Measurements from ENCODE around the gene CAPSL.
"Not testable (repeated sequence)": the region's sequence is repeated elsewhere in the genome, so short reads cannot be mapped to it uniquely, and the experiment has no call there.

Gene CAPSL

GRCh38 chr5:35938568-35939227 is at the start of gene CAPSL:
Gene CAPSL (minus strand): TSS chr5:35938622. CDS start chr5:35921120, 17,502 bp downstream.
- DNase-seq: peak; percentile 14

- no peak for DNase-seq
These were observed 49.4 kb upstream of the CAPSL start for GRCh38 chr5:35987776-35988175.

GRCh38 chr5:35979715-35980114 is 41.3 kb upstream of the CAPSL start:
- DNase-seq: no peak

GRCh38 chr5:35976859-35977258 is 38.4 kb upstream of the CAPSL start:
- DNase-seq: not testable (repeated sequence)

- DNase-seq: no peak
These were observed 36.1 kb upstream of the CAPSL start for GRCh38 chr5:35974570-35974969.

- DNase-seq: no peak
These were observed 33.4 kb upstream of the CAPSL start for GRCh38 chr5:35971878-35972210.

- DNase-seq: no peak
These were observed 32.9 kb upstream of the CAPSL start for GRCh38 chr5:35971186-35971877.

GRCh38 chr5:35963381-35963843 is 25.0 kb upstream of the CAPSL start:
- DNase-seq: peak; percentile 14

- no peak for DNase-seq
These were observed 21.9 kb upstream of the CAPSL start for GRCh38 chr5:35960328-35960727.

GRCh38 chr5:35956429-35956828 is 18.0 kb upstream of the CAPSL start:
- no peak for DNase-seq

GRCh38 chr5:35954175-35954574 is 15.8 kb upstream of the CAPSL start:
- DNase-seq: no peak

GRCh38 chr5:35947085-35947484 is 8.7 kb upstream of the CAPSL start:
- DNase-seq: no peak

- no peak for DNase-seq
These were observed 1.2 kb upstream of the CAPSL start for GRCh38 chr5:35939639-35940038.

- peak; percentile 49 for DNase-seq
These were observed 11.9 kb downstream of the CAPSL start for GRCh38 chr5:35926389-35927051.

GRCh38 chr5:35924950-35925722 is 13.3 kb downstream of the CAPSL start:
- peak; percentile 86 for DNase-seq

- peak; percentile 74 for DNase-seq
These were observed 14.1 kb downstream of the CAPSL start for GRCh38 chr5:35924122-35924949.

- DNase-seq: no peak
These were observed 16.0 kb downstream of the CAPSL start for GRCh38 chr5:35922468-35922867.

GRCh38 chr5:35921930-35922329 is 16.5 kb downstream of the CAPSL start:
- DNase-seq: no peak

- no peak for DNase-seq
These were observed 17.5 kb downstream of the CAPSL start for GRCh38 chr5:35920890-35921289.

- peak; percentile 96 for DNase-seq
These were observed 19.2 kb downstream of the CAPSL start for GRCh38 chr5:35919191-35919590.

- DNase-seq: no peak
These were observed 29.6 kb downstream of the CAPSL start for GRCh38 chr5:35908814-35909213.

GRCh38 chr5:35908228-35908627 is 30.2 kb downstream of the CAPSL start:
- no peak for DNase-seq

All from HCEC 1CT (cell line).